ENCODE measurements around the gene GLCCI1. TPM values are rescaled to one million over a fixed set of nuclear protein-coding genes. Genes with fewer than 3 reads are reported as not detected.
"Not testable (repeated sequence)": the region's sequence is repeated elsewhere in the genome, so short reads cannot be mapped to it uniquely, and the experiment has no call there.

Gene GLCCI1
- polyA plus RNA-seq, 1 donor (not counting 4 experiments of a cell fraction or from before 2014, with no cell fraction given): 3.4 TPM

DNA sequence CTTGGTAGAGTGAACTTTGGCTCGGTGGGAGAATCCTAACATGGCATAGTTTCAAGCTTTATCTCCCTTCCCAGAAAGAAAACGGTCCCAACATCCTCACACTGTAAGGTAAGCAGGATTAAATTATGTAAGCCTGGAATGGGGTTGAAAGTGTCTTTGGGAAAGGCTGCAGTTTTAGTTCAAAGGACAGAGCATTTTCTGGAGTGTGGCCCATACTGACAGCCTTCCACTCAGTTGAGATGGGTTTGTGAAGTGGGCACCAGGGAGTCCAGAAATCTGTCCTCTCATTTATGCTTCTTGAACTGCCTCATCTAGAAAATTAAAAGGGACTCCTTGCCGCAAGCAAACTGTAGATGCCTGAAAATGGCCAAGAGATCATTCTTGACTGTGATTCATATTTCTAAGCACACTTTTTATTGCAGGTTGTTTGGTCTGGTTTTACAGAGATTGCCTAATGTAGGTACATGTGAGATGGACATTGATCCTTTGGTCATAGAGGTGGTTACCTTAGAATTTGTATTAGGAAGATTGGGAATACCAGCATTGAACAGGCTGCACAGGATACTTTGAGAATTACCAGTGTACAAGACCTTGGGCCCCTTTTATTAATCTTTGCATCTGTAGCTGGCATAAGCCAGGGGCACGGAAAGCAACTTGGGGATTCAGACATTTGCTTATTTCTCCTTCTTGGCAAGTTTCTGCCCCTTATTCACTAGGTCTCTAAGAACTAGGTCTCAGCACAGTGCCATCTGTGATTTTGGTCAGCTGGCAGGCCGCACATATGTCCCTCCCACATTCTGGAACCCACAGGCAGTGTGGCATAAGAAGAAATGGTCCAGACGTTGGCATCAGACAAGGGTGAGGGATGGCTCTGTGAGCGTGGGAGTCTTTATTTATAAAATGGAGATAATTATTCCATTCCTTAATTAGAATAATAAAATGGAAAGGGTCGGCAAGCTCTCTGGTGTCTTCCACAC lies 125.9 kb downstream of the GLCCI1 start:
- no peak overlapping the region for H3K9ac ChIP-seq (ENCODE audit: control insufficient read depth, extremely low read depth, insufficient read depth, low read length)
- H4K20me1 ChIP-seq (ENCODE audit: control insufficient read depth, extremely low read depth, insufficient read depth, low read length): no peaks in the 10 kb centered on the region
- H3K9me3 ChIP-seq (ENCODE audit: control insufficient read depth, low read depth, low read length): no peaks in the 10 kb centered on the region
- peaks cover 9% of the 10 kb centered on the region for H3K4me1 ChIP-seq (ENCODE audit: control insufficient read depth, extremely low read depth, insufficient read depth, low read length)
- no peak for TF ChIP-seq EZH2 (IDR thresholded peaks at IDR 0.05; ENCODE audit: low read length)
- TF ChIP-seq, protein P1, sequence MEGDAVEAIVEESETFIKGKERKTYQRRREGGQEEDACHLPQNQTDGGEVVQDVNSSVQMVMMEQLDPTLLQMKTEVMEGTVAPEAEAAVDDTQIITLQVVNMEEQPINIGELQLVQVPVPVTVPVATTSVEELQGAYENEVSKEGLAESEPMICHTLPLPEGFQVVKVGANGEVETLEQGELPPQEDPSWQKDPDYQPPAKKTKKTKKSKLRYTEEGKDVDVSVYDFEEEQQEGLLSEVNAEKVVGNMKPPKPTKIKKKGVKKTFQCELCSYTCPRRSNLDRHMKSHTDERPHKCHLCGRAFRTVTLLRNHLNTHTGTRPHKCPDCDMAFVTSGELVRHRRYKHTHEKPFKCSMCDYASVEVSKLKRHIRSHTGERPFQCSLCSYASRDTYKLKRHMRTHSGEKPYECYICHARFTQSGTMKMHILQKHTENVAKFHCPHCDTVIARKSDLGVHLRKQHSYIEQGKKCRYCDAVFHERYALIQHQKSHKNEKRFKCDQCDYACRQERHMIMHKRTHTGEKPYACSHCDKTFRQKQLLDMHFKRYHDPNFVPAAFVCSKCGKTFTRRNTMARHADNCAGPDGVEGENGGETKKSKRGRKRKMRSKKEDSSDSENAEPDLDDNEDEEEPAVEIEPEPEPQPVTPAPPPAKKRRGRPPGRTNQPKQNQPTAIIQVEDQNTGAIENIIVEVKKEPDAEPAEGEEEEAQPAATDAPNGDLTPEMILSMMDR (optimal IDR thresholded peaks at IDR 0.05 in 1 of 3, IDR thresholded peaks at IDR 0.05 in 1 of 3, conservative IDR thresholded peaks at IDR 0.05 in 1 of 3; ENCODE audit: extremely low read depth in 1 of 3, insufficient read depth in 2 of 3, low read length in 3 of 3): no peak
- H3K27me3 ChIP-seq (ENCODE audit: control insufficient read depth, extremely low read depth, insufficient read depth, low read length): no peaks in the 10 kb centered on the region
- dilution Hi-C loops (cut with MboI; ENCODE audit: extremely low pct_ligation_motif_present, low sequenced_read_pairs): no loop called here
- FAIRE-seq (no peak), DNase-seq (ENCODE audit: low read depth, low spot score) (no peak)
- no peak overlapping the region for H3K27ac ChIP-seq (ENCODE audit: control insufficient read depth, insufficient read depth, low read length)
- no peaks in the 10 kb centered on the region for H3K36me3 ChIP-seq (ENCODE audit: control insufficient read depth in 2 of 2, extremely low read depth in 1 of 2, insufficient read depth in 2 of 2, low read length in 2 of 2)
- no peak overlapping the region for H3K4me3 ChIP-seq (ENCODE audit: control insufficient read depth in 2 of 3, extremely low read depth in 1 of 3, insufficient read depth in 2 of 3, low read depth in 1 of 3, low read length in 3 of 3)
- H3K9me1 ChIP-seq (ENCODE audit: control insufficient read depth, extremely low read depth, insufficient read depth, low read length): no peaks in the 10 kb centered on the region
- H3K79me2 ChIP-seq (ENCODE audit: control insufficient read depth, insufficient read depth, low read length): no peaks in the 10 kb centered on the region
- H2AFZ ChIP-seq (ENCODE audit: control insufficient read depth, low read length): no peak overlapping the region
- no peak overlapping the region for H3K4me2 ChIP-seq (ENCODE audit: control insufficient read depth, extremely low read depth, insufficient read depth, low read depth, low read length)

GRCh38 chr7:8101292-8101691 lies 132.7 kb downstream of the GLCCI1 start:
- H3K4me3 ChIP-seq (ENCODE audit: control insufficient read depth in 2 of 3, extremely low read depth in 1 of 3, insufficient read depth in 2 of 3, low read depth in 1 of 3, low read length in 3 of 3); dilution Hi-C loops (cut with MboI; ENCODE audit: extremely low pct_ligation_motif_present, low sequenced_read_pairs); H3K9me3 ChIP-seq (ENCODE audit: control insufficient read depth, low read depth, low read length); H3K9ac ChIP-seq (ENCODE audit: control insufficient read depth, extremely low read depth, insufficient read depth, low read length); FAIRE-seq; H3K36me3 ChIP-seq (ENCODE audit: control insufficient read depth in 2 of 2, extremely low read depth in 1 of 2, insufficient read depth in 2 of 2, low read length in 2 of 2); H3K4me2 ChIP-seq (ENCODE audit: control insufficient read depth, extremely low read depth, insufficient read depth, low read depth, low read length); H2AFZ ChIP-seq (ENCODE audit: control insufficient read depth, low read length); H3K9me1 ChIP-seq (ENCODE audit: control insufficient read depth, extremely low read depth, insufficient read depth, low read length); DNase-seq (ENCODE audit: low read depth, low spot score); H3K79me2 ChIP-seq (ENCODE audit: control insufficient read depth, insufficient read depth, low read length); H4K20me1 ChIP-seq (ENCODE audit: control insufficient read depth, extremely low read depth, insufficient read depth, low read length); H3K27ac ChIP-seq (ENCODE audit: control insufficient read depth, insufficient read depth, low read length); H3K27me3 ChIP-seq (ENCODE audit: control insufficient read depth, extremely low read depth, insufficient read depth, low read length); H3K4me1 ChIP-seq (ENCODE audit: control insufficient read depth, extremely low read depth, insufficient read depth, low read length): not testable (repeated sequence)

All from keratinocyte (primary cell).